Mesangial cell (primary cell): ENCODE data around the gene MC4R. TPM values are rescaled to one million over a fixed set of nuclear protein-coding genes. Genes with fewer than 3 reads are reported as not detected.

Experiments used
- total RNA-seq: library from RNA; depleted of rRNA; stranded (reverse); fragments of >200 nt; gene quantifications from 2 replicates; pipeline ENCODE4 v1.2.3, GENCODE V29; 2015

The MC4R gene
- 0.13 TPM in 1 of 2 replicates, not detected in the other for total RNA-seq

GRCh38 chr18:60372596-60372995, at the start of gene MC4R:
Gene MC4R, minus strand, starts transcription at chr18:60372775. Its CDS starts 426 bp downstream, at chr18:60372349.

